ENCODE data around the gene ASIC1.

Gene ASIC1

GRCh38 chr12:50110127-50110761 is 52.8 kb downstream of the ASIC1 start:
- DNase-seq: no peak

GRCh38 chr12:50110762-50111351 is 53.5 kb downstream of the ASIC1 start:
- DNase-seq: no peak

- no peak for DNase-seq
Observed at GRCh38 chr12:50111395-50111692, 53.9 kb downstream of the ASIC1 start.

- DNase-seq: peak; percentile 98
Observed at GRCh38 chr12:50111693-50112455, 54.5 kb downstream of the ASIC1 start, which contains the start of gene COX14. Gene COX14 (plus strand): TSS chr12:50112236. CDS start chr12:50120044, 7,808 bp downstream.

GRCh38 chr12:50112456-50113218 is 55.2 kb downstream of the ASIC1 start:
- no peak for DNase-seq

- no peak for DNase-seq
Observed at GRCh38 chr12:50117057-50117622, 59.7 kb downstream of the ASIC1 start.

- DNase-seq: no peak
Observed at GRCh38 chr12:50119387-50119786, 62.0 kb downstream of the ASIC1 start.

GRCh38 chr12:50120521-50120920 is 63.1 kb downstream of the ASIC1 start:
- no peak for DNase-seq

GRCh38 chr12:50120953-50121352 is 63.6 kb downstream of the ASIC1 start:
- DNase-seq: no peak

- DNase-seq: no peak
Observed at GRCh38 chr12:50121641-50122040, 64.2 kb downstream of the ASIC1 start.

- no peak for DNase-seq
Observed at GRCh38 chr12:50123203-50123602, 65.8 kb downstream of the ASIC1 start.

- no peak for DNase-seq
Observed at GRCh38 chr12:50127546-50127945, 70.2 kb downstream of the ASIC1 start.

- DNase-seq: no peak
Observed at GRCh38 chr12:50129290-50129689, 71.9 kb downstream of the ASIC1 start.

GRCh38 chr12:50132505-50133135 is 75.2 kb downstream of the ASIC1 start:
- no peak for DNase-seq
